GM12875 (cell line): ENCODE measurements around the gene PDK1.

Experiments used
- H3K4me3 ChIP-seq: one replicate; pipeline ENCODE4 v1.5.1; 2011; ENCODE audit warnings: low read depth, low read length, control low read depth
- CTCF ChIP-seq: IDR thresholded peaks from 2 replicates; pipeline ENCODE4 v1.5.1; 2011; ENCODE audit warnings: low read depth, mild to moderate bottlenecking, control low read depth, inconsistent platforms, low read length, moderate library complexity, borderline replicate concordance; ENCODE audit not compliant: insufficient read depth

The PDK1 gene

GRCh38 chr2:172642301-172643020 lies 86.6 kb downstream of the PDK1 start:
- no peak overlapping the region for H3K4me3 ChIP-seq
- TF ChIP-seq CTCF: no peak

DNA sequence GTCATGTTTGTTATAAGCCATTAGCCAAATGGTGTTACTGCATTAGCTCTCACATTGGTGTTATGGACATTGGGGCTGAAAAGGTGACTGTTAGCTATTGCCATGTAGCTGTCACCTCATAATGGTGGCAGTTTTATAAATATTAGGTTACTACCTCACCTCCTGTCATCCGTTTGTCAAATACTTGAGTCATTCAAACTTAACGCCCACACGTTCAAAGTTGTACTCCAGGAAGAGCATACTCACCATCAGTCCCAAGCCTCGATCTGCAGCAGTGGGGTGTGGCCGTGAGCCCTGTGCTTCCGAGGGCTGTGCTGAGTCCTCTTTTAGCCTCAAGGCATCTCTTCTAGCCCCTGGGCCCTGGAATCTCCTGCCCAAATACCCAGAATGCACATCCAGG lies 87.3 kb downstream of the PDK1 start:
- H3K4me3 ChIP-seq: no peak overlapping the region
- no peak for TF ChIP-seq CTCF

DNA sequence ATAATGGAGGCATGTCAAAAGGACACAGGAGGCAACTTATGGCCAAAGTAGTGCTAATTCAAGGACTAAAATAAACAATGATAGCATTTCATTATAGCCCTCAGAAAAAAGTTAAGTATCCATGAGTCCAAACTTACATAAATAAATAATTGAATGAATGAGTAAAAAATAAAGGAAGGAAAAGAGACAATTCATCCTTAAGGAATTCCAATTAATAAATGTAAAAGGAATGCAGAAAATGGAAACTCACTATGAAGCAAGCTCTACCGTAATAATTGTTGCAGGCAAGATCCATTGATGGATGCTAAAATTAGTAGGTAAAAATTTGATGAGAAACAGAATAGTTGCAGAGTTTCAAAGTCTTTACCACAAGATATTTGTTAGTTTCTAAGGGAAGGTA lies 91.5 kb downstream of the PDK1 start:
- no peak overlapping the region for H3K4me3 ChIP-seq
- no peak for TF ChIP-seq CTCF

GRCh38 chr2:172655091-172655837 lies 99.4 kb downstream of the PDK1 start:
- no peak overlapping the region for H3K4me3 ChIP-seq
- no peak for TF ChIP-seq CTCF

DNA sequence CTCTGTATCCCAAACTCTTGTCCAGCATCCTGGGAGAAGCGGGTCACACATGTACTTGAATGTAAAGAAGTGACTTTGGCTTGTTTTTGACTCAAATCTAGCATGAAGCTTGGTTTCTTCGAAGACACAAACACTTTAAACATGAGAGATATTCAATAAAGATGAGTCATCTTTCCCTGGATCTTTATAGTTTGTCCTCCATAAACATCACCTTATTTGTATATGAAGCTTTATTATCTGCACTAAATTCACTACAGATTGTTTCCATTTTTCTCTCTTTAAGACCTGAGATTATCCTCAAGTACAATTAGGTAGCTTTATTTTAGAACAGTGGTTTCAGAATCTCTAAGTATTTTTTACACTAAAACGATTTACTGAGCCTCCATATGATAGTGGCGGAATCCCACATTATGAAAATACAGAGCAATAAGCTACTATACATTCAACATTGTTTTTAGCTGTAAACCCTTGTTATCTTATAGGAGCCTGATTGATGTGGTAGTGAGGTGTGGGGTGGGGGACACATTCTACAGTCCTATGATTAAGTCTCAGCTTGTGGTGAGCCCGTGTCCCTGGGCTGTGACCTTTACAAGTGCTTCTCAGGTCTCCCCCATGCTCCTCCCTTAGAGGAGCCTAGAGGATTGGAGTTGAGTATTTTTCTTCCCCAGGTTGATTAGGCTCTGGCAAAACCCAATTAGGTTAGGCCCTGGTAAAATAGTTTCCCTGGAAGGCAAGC lies 100.1 kb downstream of the PDK1 start:
- no peak for TF ChIP-seq CTCF
- H3K4me3 ChIP-seq: no peak overlapping the region
